HEK293 (cell line): ENCODE results near the gene PID1.

Experiments
- CTCF ChIA-PET: fragments of 350-600 bp; formaldehyde crosslinking; extraction: SDS; loops from one replicate; lab custom pipeline; 2021; ENCODE audit warnings: antibody characterized with exemption; lab: Yijun Ruan, JAX
- POLR2A ChIA-PET: fragments of 300-600 bp; formaldehyde crosslinking; extraction: SDS; loops from one replicate; lab custom pipeline; 2020; ENCODE audit warnings: antibody characterized with exemption, inconsistent platforms; lab: Yijun Ruan, JAX
- H3K27ac ChIP-seq: fragments of 200-500 bp; sonication (Bioruptor generic); 2 replicates; pipeline ENCODE4 v1.5.1; 2014; ENCODE audit warnings: low read depth, low read length, control low read depth, inconsistent platforms; ENCODE audit errors: extremely low read depth
- H3K36me3 ChIP-seq, 2 experiments: fragments of 200-500 bp in 1 of 2; sonication (Bioruptor generic) in 1 of 2; 1 replicate in 1 of 2; 2 replicates in 1 of 2; pipeline ENCODE4 v1.5.1; 2014 to 2017; ENCODE audit warnings: inconsistent platforms in 2 of 2, low read length in 2 of 2; ENCODE audit not compliant: control insufficient read depth in 2 of 2, insufficient read depth in 1 of 2
- H3K4me1 ChIP-seq: fragments of 200-500 bp; sonication (Bioruptor generic); 2 replicates; pipeline ENCODE4 v1.5.1; 2014; ENCODE audit warnings: mild to moderate bottlenecking, low read length, inconsistent platforms; ENCODE audit not compliant: control insufficient read depth, insufficient read depth
- H3K4me3 ChIP-seq: 2 replicates; pipeline ENCODE4 v1.5.1; 2011; ENCODE audit warnings: low read depth, mild to moderate bottlenecking, control low read depth, low read length, moderate library complexity
- H3K9me3 ChIP-seq: fragments of 200-500 bp; sonication (Bioruptor generic); 2 replicates; pipeline ENCODE4 v1.5.1; 2014; ENCODE audit warnings: low read depth, low read length, inconsistent platforms; ENCODE audit not compliant: control insufficient read depth, insufficient read depth
- GLI2 ChIP-seq: fragments of 450-650 bp; formaldehyde crosslinking; IDR thresholded peaks from 2 replicates; pipeline ENCODE4; 2017; ENCODE audit warnings: missing biosample characterization, missing genetic modification characterization, low read depth, borderline replicate concordance
- HOXC10 ChIP-seq: sonication (generic); formaldehyde crosslinking; IDR thresholded peaks from 2 replicates; pipeline ENCODE4 v1.8.1; 2023; ENCODE audit warnings: mild to moderate bottlenecking, missing genetic modification reagents
- IKZF3 ChIP-seq: fragments of 450-650 bp; IDR thresholded peaks from 2 replicates; pipeline ENCODE4 v1.5.0; 2018; ENCODE audit warnings: missing biosample characterization, mild to moderate bottlenecking, missing genetic modification characterization, moderate library complexity
- KLF1 ChIP-seq: fragments of 450-650 bp; formaldehyde crosslinking; IDR thresholded peaks from 2 replicates; pipeline ENCODE4 v1.5.1; 2016; ENCODE audit warnings: missing biosample characterization, missing genetic modification characterization
- KLF16 ChIP-seq: fragments of 450-650 bp; formaldehyde crosslinking; IDR thresholded peaks from 2 replicates; pipeline ENCODE4 v1.5.1; 2017; ENCODE audit warnings: missing biosample characterization, missing genetic modification characterization
- KLF9 ChIP-seq: fragments of 450-650 bp; formaldehyde crosslinking; IDR thresholded peaks from 2 replicates; pipeline ENCODE4 v1.5.1; 2016; ENCODE audit warnings: missing biosample characterization, missing genetic modification characterization, low read depth
- OSR2 ChIP-seq: fragments of 450-650 bp; formaldehyde crosslinking; IDR thresholded peaks from 2 replicates; pipeline ENCODE4 v1.5.1; 2016; ENCODE audit warnings: missing biosample characterization, missing genetic modification characterization
- SALL2 ChIP-seq: fragments of 450-650 bp; formaldehyde crosslinking; IDR thresholded peaks from 2 replicates; pipeline ENCODE4 v1.5.0; 2017; ENCODE audit warnings: missing biosample characterization, mild to moderate bottlenecking, missing genetic modification characterization, borderline replicate concordance
- YY1 ChIP-seq: fragments of 450-650 bp; formaldehyde crosslinking; IDR thresholded peaks from 2 replicates; pipeline ENCODE4 v1.5.1; 2018; ENCODE audit warnings: missing biosample characterization, missing genetic modification characterization
- ZBTB1 ChIP-seq: fragments of 450-650 bp; formaldehyde crosslinking; IDR thresholded peaks from 2 replicates; pipeline ENCODE4 v1.5.1; 2016; ENCODE audit warnings: missing biosample characterization, missing genetic modification characterization
- ZBTB48 ChIP-seq: fragments of 450-650 bp; formaldehyde crosslinking; IDR thresholded peaks from 2 replicates; pipeline ENCODE4 v1.5.1; 2016; ENCODE audit warnings: missing biosample characterization, missing genetic modification characterization
- ZFP69B ChIP-seq: fragments of 450-650 bp; formaldehyde crosslinking; IDR thresholded peaks from 2 replicates; pipeline ENCODE4 v1.5.1; 2016; ENCODE audit warnings: missing biosample characterization, missing genetic modification characterization
- ZNF10 ChIP-seq: fragments of 450-650 bp; formaldehyde crosslinking; IDR thresholded peaks from 2 replicates; pipeline ENCODE4 v1.5.1; 2017; ENCODE audit warnings: missing biosample characterization, missing genetic modification characterization
- ZNF132 ChIP-seq: fragments of 450-650 bp; formaldehyde crosslinking; IDR thresholded peaks from 2 replicates; pipeline ENCODE4 v1.5.1; 2017; ENCODE audit warnings: missing biosample characterization, missing genetic modification characterization, borderline replicate concordance
- ZNF175 ChIP-seq: fragments of 450-650 bp; formaldehyde crosslinking; IDR thresholded peaks from 2 replicates; pipeline ENCODE4 v1.5.1; 2016; ENCODE audit warnings: missing biosample characterization, missing genetic modification characterization
- ZNF341 ChIP-seq: fragments of 450-650 bp; formaldehyde crosslinking; IDR thresholded peaks from 2 replicates; pipeline ENCODE4; 2016; ENCODE audit warnings: low read depth, missing biosample characterization, missing genetic modification characterization
- ZNF394 ChIP-seq: fragments of 450-650 bp; formaldehyde crosslinking; IDR thresholded peaks from 2 replicates; pipeline ENCODE4 v1.5.1; 2016; ENCODE audit warnings: missing biosample characterization, missing genetic modification characterization, mild to moderate bottlenecking, moderate library complexity, borderline replicate concordance
- ZNF426 ChIP-seq: fragments of 450-650 bp; formaldehyde crosslinking; IDR thresholded peaks from 2 replicates; pipeline ENCODE4 v1.5.1; 2017; ENCODE audit warnings: missing biosample characterization, missing genetic modification characterization, mild to moderate bottlenecking, inconsistent platforms, moderate library complexity
- ZNF544 ChIP-seq: fragments of 450-650 bp; formaldehyde crosslinking; IDR thresholded peaks from 2 replicates; pipeline ENCODE4 v1.5.0; 2017; ENCODE audit warnings: missing biosample characterization, missing genetic modification characterization
- ZNF561 ChIP-seq: fragments of 450-650 bp; IDR thresholded peaks from 2 replicates; pipeline ENCODE4 v1.5.1; 2018; ENCODE audit warnings: missing biosample characterization, missing genetic modification characterization, borderline replicate concordance
- ZNF600 ChIP-seq: fragments of 450-650 bp; formaldehyde crosslinking; IDR thresholded peaks from 2 replicates; pipeline ENCODE4 v1.5.1; 2016; ENCODE audit warnings: missing biosample characterization, missing genetic modification characterization
- ZNF707 ChIP-seq: fragments of 450-650 bp; formaldehyde crosslinking; IDR thresholded peaks from 2 replicates; pipeline ENCODE4 v1.5.1; 2016; ENCODE audit warnings: missing biosample characterization, missing genetic modification characterization
- ZNF785 ChIP-seq: fragments of 450-650 bp; formaldehyde crosslinking; IDR thresholded peaks from 2 replicates; pipeline ENCODE4 v1.5.1; 2016; ENCODE audit warnings: missing biosample characterization, missing genetic modification characterization
- TF ChIP-seq, protein P1 (sequence below): fragments of 450-650 bp; formaldehyde crosslinking; IDR thresholded peaks from 2 replicates; pipeline ENCODE4 v1.5.1; 2017; ENCODE audit warnings: missing biosample characterization, missing genetic modification characterization
- TF ChIP-seq, protein P2 (sequence below): fragments of 450-650 bp; formaldehyde crosslinking; optimal IDR thresholded peaks from 2 replicates; pipeline ENCODE3; 2016; ENCODE audit warnings: missing biosample characterization, mild to moderate bottlenecking, missing genetic modification characterization
- TF ChIP-seq, protein P3 (sequence below): fragments of 450-650 bp; IDR thresholded peaks from 2 replicates; pipeline ENCODE4 v1.5.1; 2018; ENCODE audit warnings: missing biosample characterization, missing genetic modification characterization
- TF ChIP-seq, protein P4 (sequence below): fragments of 450-650 bp; formaldehyde crosslinking; IDR thresholded peaks from 2 replicates; pipeline ENCODE4; 2016; ENCODE audit warnings: missing biosample characterization, missing genetic modification characterization
- TF ChIP-seq, protein P5 (sequence below): fragments of 450-650 bp; formaldehyde crosslinking; IDR thresholded peaks from 2 replicates; pipeline ENCODE4 v1.5.1; 2016; ENCODE audit warnings: missing biosample characterization, missing genetic modification characterization

The PID1 gene

DNA sequence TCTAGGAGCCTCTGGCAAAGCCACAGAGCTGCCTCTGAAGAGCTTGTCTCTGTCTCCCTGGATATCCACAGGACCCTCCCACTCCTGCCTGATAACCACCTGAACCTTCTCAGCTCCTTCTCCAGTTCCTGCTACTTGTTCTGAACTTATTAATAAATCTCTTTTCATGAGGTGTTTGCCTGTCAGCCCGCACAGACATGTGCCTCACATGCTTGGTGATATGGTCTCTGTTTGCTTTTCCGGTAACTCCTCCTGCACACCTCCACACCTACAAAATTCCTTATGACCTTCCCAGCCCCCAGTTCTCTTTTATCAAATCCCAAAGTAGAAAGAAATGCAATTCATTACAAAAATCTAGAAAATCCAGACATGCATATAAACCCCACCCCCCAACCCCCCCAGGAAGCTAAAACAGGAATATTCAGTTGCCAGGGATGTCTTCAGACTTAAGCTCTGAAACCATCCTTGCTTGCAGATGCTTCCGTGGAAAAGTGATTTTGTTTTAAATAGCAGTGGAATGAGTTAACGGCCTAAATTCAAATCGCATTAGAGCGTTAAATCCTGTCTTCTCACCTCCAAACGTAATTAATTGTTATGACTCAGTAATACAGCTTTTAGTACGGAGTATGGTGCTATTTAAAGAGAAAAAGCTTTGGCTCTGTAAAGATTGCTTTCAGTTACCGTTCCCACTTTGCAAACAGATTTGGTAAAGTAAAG lies 2.1 kb upstream of the PID1 start (continued):
- TF ChIP-seq, protein P1, sequence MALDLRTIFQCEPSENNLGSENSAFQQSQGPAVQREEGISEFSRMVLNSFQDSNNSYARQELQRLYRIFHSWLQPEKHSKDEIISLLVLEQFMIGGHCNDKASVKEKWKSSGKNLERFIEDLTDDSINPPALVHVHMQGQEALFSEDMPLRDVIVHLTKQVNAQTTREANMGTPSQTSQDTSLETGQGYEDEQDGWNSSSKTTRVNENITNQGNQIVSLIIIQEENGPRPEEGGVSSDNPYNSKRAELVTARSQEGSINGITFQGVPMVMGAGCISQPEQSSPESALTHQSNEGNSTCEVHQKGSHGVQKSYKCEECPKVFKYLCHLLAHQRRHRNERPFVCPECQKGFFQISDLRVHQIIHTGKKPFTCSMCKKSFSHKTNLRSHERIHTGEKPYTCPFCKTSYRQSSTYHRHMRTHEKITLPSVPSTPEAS (tag by site-specific recombination), result no peak
- TF ChIP-seq GLI2 (no peak), ZNF707 (tag by site-specific recombination) (no peak), ZNF341 (tag by site-specific recombination) (no peak), ZNF544 (no peak), ZNF561 (no peak)

DNA sequence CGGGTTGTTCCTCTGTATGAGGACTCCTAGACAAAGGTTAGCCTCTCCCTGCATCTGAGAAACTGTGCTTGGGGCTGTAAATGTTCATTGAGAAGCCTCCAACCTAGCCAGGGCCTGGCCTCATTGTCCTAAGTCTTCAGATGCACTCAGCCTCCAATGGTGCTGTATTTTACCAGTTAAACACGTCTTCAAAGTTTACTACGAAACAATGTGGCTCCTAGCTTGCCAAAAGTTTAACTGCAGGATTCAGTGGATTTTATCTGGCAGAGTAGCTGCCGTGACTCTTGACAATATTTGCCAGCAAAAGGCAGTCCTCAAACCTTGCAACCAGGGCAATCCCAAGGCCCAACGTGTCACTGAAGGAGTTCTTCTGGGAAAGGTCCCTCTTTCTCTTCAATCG lies 1.1 kb downstream of the PID1 start:
- ChIA-PET POLR2A (no interaction called here), CTCF (interaction anchor here (0.6 kb wide), 2 partner anchors 627 to 884 kb away, joined by 3 to 6 read pairs; no protein-coding TSS in a partner anchor)
- Histone ChIP-seq H3K4me3 (no peak overlapping the region), H3K27ac (no peak overlapping the region), H3K4me1 (no peaks in the 10 kb centered on the region), H3K9me3 (no peaks in the 10 kb centered on the region), H3K36me3 (no peaks in the 10 kb centered on the region)
- no peak for TF ChIP-seq ZNF785 (tag by site-specific recombination)
- no peak for TF ChIP-seq ZBTB48 (tag by site-specific recombination)
- no peak for TF ChIP-seq SALL2 (tag by site-specific recombination)
- TF ChIP-seq, protein P2, sequence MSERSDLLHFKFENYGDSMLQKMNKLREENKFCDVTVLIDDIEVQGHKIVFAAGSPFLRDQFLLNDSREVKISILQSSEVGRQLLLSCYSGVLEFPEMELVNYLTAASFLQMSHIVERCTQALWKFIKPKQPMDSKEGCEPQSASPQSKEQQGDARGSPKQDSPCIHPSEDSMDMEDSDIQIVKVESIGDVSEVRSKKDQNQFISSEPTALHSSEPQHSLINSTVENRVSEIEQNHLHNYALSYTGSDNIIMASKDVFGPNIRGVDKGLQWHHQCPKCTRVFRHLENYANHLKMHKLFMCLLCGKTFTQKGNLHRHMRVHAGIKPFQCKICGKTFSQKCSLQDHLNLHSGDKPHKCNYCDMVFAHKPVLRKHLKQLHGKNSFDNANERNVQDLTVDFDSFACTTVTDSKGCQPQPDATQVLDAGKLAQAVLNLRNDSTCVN, result no peak
- TF ChIP-seq YY1 (tag by site-specific recombination), result no peak
- TF ChIP-seq, protein P3, sequence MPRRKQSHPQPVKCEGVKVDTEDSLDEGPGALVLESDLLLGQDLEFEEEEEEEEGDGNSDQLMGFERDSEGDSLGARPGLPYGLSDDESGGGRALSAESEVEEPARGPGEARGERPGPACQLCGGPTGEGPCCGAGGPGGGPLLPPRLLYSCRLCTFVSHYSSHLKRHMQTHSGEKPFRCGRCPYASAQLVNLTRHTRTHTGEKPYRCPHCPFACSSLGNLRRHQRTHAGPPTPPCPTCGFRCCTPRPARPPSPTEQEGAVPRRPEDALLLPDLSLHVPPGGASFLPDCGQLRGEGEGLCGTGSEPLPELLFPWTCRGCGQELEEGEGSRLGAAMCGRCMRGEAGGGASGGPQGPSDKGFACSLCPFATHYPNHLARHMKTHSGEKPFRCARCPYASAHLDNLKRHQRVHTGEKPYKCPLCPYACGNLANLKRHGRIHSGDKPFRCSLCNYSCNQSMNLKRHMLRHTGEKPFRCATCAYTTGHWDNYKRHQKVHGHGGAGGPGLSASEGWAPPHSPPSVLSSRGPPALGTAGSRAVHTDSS (tag by site-specific recombination), result no peak
- TF ChIP-seq, protein P4, sequence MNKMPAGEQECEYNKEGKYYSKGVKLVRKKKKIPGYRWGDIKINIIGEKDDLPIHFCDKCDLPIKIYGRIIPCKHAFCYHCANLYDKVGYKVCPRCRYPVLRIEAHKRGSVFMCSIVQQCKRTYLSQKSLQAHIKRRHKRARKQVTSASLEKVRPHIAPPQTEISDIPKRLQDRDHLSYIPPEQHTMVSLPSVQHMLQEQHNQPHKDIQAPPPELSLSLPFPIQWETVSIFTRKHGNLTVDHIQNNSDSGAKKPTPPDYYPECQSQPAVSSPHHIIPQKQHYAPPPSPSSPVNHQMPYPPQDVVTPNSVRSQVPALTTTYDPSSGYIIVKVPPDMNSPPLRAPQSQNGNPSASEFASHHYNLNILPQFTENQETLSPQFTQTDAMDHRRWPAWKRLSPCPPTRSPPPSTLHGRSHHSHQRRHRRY (tag by site-specific recombination), result no peak
- TF ChIP-seq ZFP69B, result no peak
- TF ChIP-seq KLF9 (tag by site-specific recombination), result no peak
- TF ChIP-seq ZNF10 (tag by site-specific recombination), result no peak

DNA sequence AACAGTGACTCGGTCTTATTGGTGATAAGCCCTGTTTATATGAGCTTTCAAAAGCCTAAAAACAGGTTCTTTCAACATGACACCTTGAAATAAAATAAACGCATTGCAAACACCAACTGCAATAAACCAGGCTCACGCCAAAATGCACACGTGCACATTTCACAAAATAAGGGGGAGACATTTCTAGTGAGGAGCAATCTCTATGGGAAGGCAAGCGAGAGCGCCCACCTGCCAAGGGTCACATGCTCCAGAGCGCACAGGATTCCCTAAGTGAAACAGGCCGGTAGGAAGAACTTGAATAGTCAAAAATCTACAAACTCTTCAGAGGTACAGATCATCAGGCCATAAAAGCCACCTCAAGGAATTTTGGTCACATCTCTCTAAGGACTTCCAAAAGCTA lies 1.9 kb downstream of the PID1 start:
- ChIA-PET POLR2A (no interaction called here), CTCF (interaction anchor here (0.7 to 1.6 kb wide), 4 partner anchors 9 to 1378 kb away, joined by 3 to 4 read pairs (median 4); no protein-coding TSS in a partner anchor)
- H3K4me3 ChIP-seq, result no peak overlapping the region
- no peaks in the 10 kb centered on the region for H3K4me1 ChIP-seq
- no peaks in the 10 kb centered on the region for H3K36me3 ChIP-seq
- no peaks in the 10 kb centered on the region for H3K9me3 ChIP-seq
- H3K27ac ChIP-seq, result no peak overlapping the region
- TF ChIP-seq OSR2 (tag by site-specific recombination) (no peak), ZBTB1 (tag by site-specific recombination) (no peak), YY1 (tag by site-specific recombination) (no peak), ZNF132 (tag by site-specific recombination) (no peak), ZNF394 (tag by site-specific recombination) (no peak), KLF1 (tag by site-specific recombination) (no peak), ZNF600 (tag by site-specific recombination) (no peak), ZNF175 (no peak), IKZF3 (tag by site-specific recombination) (no peak), KLF16 (tag by site-specific recombination) (no peak), HOXC10 (CRISPR knock-in tag) (no peak), ZNF561 (no peak), ZNF426 (tag by site-specific recombination) (no peak)
- TF ChIP-seq, protein P5, sequence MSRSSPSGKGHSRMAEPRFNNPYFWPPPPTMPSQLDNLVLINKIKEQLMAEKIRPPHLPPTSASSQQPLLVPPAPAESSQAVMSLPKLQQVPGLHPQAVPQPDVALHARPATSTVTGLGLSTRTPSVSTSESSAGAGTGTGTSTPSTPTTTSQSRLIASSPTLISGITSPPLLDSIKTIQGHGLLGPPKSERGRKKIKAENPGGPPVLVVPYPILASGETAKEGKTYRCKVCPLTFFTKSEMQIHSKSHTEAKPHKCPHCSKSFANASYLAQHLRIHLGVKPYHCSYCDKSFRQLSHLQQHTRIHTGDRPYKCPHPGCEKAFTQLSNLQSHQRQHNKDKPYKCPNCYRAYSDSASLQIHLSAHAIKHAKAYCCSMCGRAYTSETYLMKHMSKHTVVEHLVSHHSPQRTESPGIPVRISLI (tag by site-specific recombination), result no peak
